GM18511 (cell line): ENCODE data around the gene DOCK4.

Experiments used
- ATAC-seq: cut with Tn5 transposase; IDR thresholded peaks from one replicate; pipeline ENCODE4 v1.9.1; 2021; ENCODE audit warnings: mild to moderate bottlenecking, moderate library complexity; ENCODE audit not compliant: unreplicated experiment

The DOCK4 gene

GRCh38 chr7:111784296-111784695 is 421.9 kb downstream of the DOCK4 start:
- ATAC-seq = no peak

- no peak for ATAC-seq
Observed at GRCh38 chr7:111783854-111784253, 422.3 kb downstream of the DOCK4 start.

- ATAC-seq = no peak
Observed at GRCh38 chr7:111780527-111780926, 425.7 kb downstream of the DOCK4 start.

- ATAC-seq = no peak
Observed at GRCh38 chr7:111775206-111775605, 431.0 kb downstream of the DOCK4 start.

- ATAC-seq = no peak
Observed at GRCh38 chr7:111772716-111773115, 433.5 kb downstream of the DOCK4 start.

- no peak for ATAC-seq
Observed at GRCh38 chr7:111771638-111772037, 434.6 kb downstream of the DOCK4 start.

GRCh38 chr7:111770116-111770515 is 436.1 kb downstream of the DOCK4 start:
- no peak for ATAC-seq

GRCh38 chr7:111765751-111766643 is 440.2 kb downstream of the DOCK4 start:
- ATAC-seq = no peak

- ATAC-seq = peak; percentile 54
Observed at GRCh38 chr7:111763221-111763801, 442.9 kb downstream of the DOCK4 start.

GRCh38 chr7:111762799-111763198 is 443.4 kb downstream of the DOCK4 start:
- no peak for ATAC-seq

- ATAC-seq = no peak
Observed at GRCh38 chr7:111762211-111762610, 444.0 kb downstream of the DOCK4 start.

- ATAC-seq = no peak
Observed at GRCh38 chr7:111760043-111760442, 446.2 kb downstream of the DOCK4 start.

- ATAC-seq = no peak
Observed at GRCh38 chr7:111758332-111758731, 447.9 kb downstream of the DOCK4 start.

GRCh38 chr7:111756687-111757178 is 449.5 kb downstream of the DOCK4 start:
- ATAC-seq = no peak

- no peak for ATAC-seq
Observed at GRCh38 chr7:111755383-111755782, 450.8 kb downstream of the DOCK4 start.

- no peak for ATAC-seq
Observed at GRCh38 chr7:111753968-111754367, 452.2 kb downstream of the DOCK4 start.

GRCh38 chr7:111752022-111752582 is 454.1 kb downstream of the DOCK4 start:
- peak; percentile 98 for ATAC-seq

- no peak for ATAC-seq
Observed at GRCh38 chr7:111750878-111751277, 455.3 kb downstream of the DOCK4 start.

GRCh38 chr7:111750228-111750627 is 456.0 kb downstream of the DOCK4 start:
- ATAC-seq = no peak

- ATAC-seq = no peak
Observed at GRCh38 chr7:111749625-111750024, 456.6 kb downstream of the DOCK4 start.

- no peak for ATAC-seq
Observed at GRCh38 chr7:111747718-111748117, 458.5 kb downstream of the DOCK4 start.

GRCh38 chr7:111746950-111747349 is 459.2 kb downstream of the DOCK4 start:
- ATAC-seq = no peak
